ENCODE measurements around the gene HOXD11.

The HOXD11 gene

GRCh38 chr2:176082824-176083751 is 24.0 kb upstream of the HOXD11 start:
- TF ChIP-seq CTCF (IDR thresholded peaks at IDR 0.05): no peak

DNA sequence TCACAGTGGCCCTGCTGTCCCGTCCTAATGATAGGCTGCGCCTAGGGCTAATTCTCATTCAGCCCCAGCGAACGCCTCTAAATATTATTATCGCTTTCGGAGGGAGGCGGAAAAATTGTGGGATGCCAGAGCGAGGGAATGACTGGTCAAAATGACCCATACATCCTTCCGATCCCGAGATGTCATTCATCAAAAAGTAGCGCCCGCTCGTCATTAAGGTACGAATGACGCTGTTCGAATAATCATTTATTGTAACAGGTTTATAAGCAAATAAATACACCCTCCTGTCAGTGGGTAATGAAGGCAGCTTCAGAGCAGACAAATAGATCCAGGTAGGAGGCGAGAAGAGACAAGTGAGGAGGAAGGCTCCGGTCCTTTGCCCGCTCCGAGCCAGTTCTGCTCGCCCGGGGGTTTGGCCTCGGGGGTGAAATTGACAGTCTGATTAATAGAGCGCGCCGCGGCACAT is 23.3 kb upstream of the HOXD11 start, which contains the start of gene EVX2:
TSS of gene EVX2 (minus strand) at position 167 of the 466 bp plus-strand sequence. CDS start 186 bp downstream, outside the sequence.
- TF ChIP-seq CTCF (IDR thresholded peaks at IDR 0.05): no peak

DNA sequence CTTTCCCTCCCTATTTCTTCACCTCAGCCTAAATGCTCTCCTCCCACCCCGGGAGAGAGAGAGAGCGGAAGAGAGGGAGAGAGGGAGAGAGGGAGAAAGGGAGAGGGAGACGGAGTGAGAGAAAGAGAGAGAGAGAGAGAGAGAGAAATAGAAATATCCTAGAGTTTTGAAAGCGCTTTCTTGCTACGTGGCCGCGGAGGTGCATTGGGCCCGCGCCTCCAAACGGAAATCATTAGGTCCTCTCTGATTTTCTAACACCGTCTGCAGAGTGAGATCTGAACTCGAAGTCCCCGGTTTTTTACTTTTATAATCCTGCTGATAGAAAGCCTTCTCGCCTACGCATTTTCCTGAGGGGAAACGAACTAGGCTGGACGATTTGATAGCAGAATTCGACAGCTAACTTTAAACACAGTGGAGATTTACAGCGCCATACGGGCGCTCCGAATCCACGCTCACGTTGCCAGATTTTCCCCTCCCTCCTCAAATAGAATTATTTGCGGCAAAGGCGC is 22.4 kb upstream of the HOXD11 start:
- TF ChIP-seq CTCF (IDR thresholded peaks at IDR 0.05): no peak

DNA sequence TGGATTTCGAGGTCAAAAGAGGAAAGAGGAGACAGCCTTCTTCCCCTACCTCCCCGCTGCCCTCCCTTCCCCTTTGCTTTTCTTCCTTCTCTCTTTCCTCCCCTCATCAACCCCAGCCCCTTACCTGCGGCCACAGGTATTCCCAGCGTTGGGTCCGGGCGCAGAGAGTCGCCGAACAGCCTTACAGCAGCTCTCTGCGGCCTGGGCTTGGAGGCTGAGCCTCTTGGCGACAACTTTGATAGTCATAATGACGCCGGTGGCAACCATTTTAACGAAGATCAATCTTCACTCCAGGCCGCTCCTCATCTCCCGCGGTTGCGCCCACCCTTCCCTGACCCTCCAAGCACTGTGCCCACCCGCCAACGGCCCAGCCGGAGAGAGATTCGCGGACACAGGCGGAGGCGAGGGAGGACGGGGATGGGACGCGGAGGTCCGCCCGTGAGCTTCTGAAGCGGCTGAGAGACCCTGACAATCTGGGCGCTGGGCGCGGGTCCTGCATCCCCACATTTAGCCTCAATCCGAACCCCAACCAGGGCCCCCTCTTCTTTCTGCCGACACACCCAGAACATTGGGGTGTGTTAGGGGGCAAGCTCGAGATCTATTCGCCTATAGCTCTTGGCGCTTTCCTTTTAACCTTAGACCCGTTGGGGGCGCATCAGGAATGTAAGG is 21.8 kb upstream of the HOXD11 start:
- TF ChIP-seq CTCF (IDR thresholded peaks at IDR 0.05): no peak

DNA sequence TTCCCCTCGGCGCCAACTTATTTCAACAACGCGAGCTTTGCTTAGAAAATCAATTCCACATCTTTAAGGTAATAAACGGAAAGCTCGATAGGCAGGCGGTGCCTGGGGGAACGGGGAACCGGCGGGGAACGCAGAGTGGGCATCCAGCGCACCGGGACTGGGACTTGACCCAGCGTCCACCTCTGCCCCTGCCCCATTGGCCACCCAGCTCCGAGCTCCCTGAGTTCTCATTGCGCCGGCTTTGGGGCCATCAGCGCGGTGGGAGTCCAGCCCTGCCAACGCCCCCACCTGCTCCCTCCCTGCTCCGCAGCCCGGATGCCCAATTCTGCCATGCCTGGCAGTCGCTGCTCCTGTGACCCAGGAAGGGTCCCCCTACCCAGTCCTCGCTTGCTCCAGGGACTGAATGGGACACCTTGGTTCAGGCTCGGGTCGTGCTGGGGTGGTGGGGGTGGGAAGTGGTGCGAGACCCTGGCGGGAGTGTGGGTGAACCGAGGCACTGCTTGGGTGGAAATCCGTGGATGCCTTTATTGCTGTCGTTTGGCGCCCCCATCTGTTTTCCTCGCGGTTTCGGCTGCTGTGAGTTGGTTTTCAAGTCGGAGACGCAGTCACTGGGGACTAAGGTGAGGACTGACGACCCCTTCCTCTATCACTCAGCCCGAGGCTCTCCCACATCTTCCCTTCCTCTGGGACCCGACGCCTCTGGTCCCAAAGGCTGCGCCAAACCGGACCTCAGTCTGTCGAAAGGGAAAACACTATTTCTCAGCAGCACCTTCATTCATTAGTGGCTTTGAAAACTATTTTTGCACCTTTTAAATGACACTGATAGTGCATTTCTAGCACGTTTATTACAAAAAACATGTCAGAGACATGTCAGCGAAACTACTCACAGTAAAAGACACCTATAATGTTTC is 21.0 kb upstream of the HOXD11 start:
- peak; percentile 60 for TF ChIP-seq CTCF (IDR thresholded peaks at IDR 0.05)

DNA sequence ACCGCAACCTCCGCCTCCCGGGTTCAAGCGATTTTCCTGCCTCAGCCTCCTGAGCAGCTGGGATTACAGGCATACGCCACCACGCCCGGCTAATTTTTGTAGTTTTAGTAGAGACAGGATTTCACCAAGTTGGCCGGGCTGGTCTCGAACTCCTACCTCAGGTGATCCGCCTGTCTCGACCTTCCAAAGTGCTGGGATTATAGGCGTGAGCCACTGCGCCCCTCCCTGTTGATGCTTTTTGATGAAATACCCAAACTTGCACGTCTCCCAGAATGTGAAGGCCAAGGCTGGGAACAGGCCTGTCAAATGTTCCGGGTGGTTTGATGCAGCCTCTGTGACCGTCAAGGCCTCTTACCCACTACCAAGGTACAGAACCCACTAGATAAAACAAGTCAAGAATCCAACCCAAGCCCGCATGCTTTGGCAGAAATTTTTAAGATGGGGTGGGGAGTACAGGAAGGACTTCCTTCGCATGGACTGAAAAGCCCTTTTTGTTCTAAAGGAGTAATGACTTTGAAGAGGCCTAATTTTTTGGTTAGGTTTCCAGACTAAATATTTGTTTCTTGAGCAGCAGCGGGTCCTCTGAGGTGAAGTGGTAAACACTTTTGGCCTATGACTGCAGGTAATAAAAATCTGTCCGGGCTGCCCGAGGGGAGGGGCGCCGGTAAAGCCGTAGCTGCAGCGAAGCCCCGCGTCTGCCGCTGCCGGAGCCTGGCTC is 19.6 kb upstream of the HOXD11 start:
- TF ChIP-seq CTCF (IDR thresholded peaks at IDR 0.05): no peak

Measured in LNCAP (cell line).